Dendritic cell treated with granulocyte-macrophage colony-stimulating factor and Interleukin-4, amounts not matched to agents 40 ng/mL and 50 ng/mL, for 4 days (primary cell): Measurements from ENCODE around the gene PIWIL1.

Experiments used
- H3K27ac Mint-ChIP-seq: one replicate; pipeline ENCODE4 v1.8.0; 2022; ENCODE audit warnings: mild to moderate bottlenecking, mixed read lengths
- H3K27me3 Mint-ChIP-seq: one replicate; pipeline ENCODE4 v1.8.0; 2022; ENCODE audit warnings: mild to moderate bottlenecking, mixed read lengths
- H3K36me3 Mint-ChIP-seq: one replicate; pipeline ENCODE4 v1.8.0; 2022; ENCODE audit warnings: low read depth, mixed read lengths
- H3K4me1 Mint-ChIP-seq: one replicate; pipeline ENCODE4 v1.8.0; 2022; ENCODE audit warnings: low read depth, mixed read lengths
- H3K4me3 Mint-ChIP-seq: one replicate; pipeline ENCODE4 v1.8.0; 2022; ENCODE audit warnings: mild to moderate bottlenecking, moderate library complexity, mixed read lengths
- H3K9me3 Mint-ChIP-seq: one replicate; pipeline ENCODE4 v1.8.0; 2022; ENCODE audit warnings: mixed read lengths
- intact Hi-C: fragments of 100-400 bp; cut with micrococcal nuclease; formaldehyde crosslinking; loops from one replicate; pipeline ENCODE4 v1.15.0; 2022

PIWIL1 gene

GRCh38 chr12:130413909-130414308 lies 76.2 kb downstream of the PIWIL1 start:
- Mint-ChIP-seq H3K9me3 (no peaks in the 10 kb centered on the region), H3K4me1 (no peaks in the 10 kb centered on the region), H3K4me3 (no peak overlapping the region), H3K27ac (no peak overlapping the region), H3K36me3 (no peaks in the 10 kb centered on the region), H3K27me3 (peaks cover 1% of the 10 kb centered on the region)
- intact Hi-C loops = no loop called here

GRCh38 chr12:130414381-130414780 lies 76.7 kb downstream of the PIWIL1 start:
- Mint-ChIP-seq H3K36me3 (no peaks in the 10 kb centered on the region), H3K9me3 (no peaks in the 10 kb centered on the region), H3K4me1 (no peaks in the 10 kb centered on the region), H3K4me3 (no peak overlapping the region), H3K27ac (no peak overlapping the region), H3K27me3 (peaks cover 1% of the 10 kb centered on the region)
- intact Hi-C loops = no loop called here

- H3K36me3 Mint-ChIP-seq = no peaks in the 10 kb centered on the region
- H3K4me3 Mint-ChIP-seq = no peak overlapping the region
- no peaks in the 10 kb centered on the region for H3K9me3 Mint-ChIP-seq
- no peaks in the 10 kb centered on the region for H3K4me1 Mint-ChIP-seq
- intact Hi-C loops = no loop called here
- no peak overlapping the region for H3K27ac Mint-ChIP-seq
- peaks cover 1% of the 10 kb centered on the region for H3K27me3 Mint-ChIP-seq
These were observed 80.6 kb downstream of the PIWIL1 start for GRCh38 chr12:130418251-130418650.

GRCh38 chr12:130419116-130419515 lies 81.4 kb downstream of the PIWIL1 start:
- Mint-ChIP-seq H3K4me3 (no peak overlapping the region), H3K27me3 (peaks cover 1% of the 10 kb centered on the region), H3K27ac (no peak overlapping the region), H3K36me3 (no peaks in the 10 kb centered on the region), H3K9me3 (no peaks in the 10 kb centered on the region), H3K4me1 (no peaks in the 10 kb centered on the region)
- intact Hi-C loops = no loop called here

- H3K4me3 Mint-ChIP-seq = no peak overlapping the region
These were observed 82.4 kb downstream of the PIWIL1 start for GRCh38 chr12:130420071-130420470.

GRCh38 chr12:130421896-130422295 lies 84.2 kb downstream of the PIWIL1 start:
- Mint-ChIP-seq H3K4me3 (no peak overlapping the region), H3K4me1 (no peaks in the 10 kb centered on the region), H3K36me3 (no peaks in the 10 kb centered on the region), H3K27me3 (no peaks in the 10 kb centered on the region), H3K27ac (no peak overlapping the region), H3K9me3 (no peaks in the 10 kb centered on the region)
- intact Hi-C loops = no loop called here

More at GRCh38 chr12:130420071-130420470, 82.4 kb downstream of the PIWIL1 start:
- no peaks in the 10 kb centered on the region for H3K36me3 Mint-ChIP-seq
- no peak overlapping the region for H3K27ac Mint-ChIP-seq
- no peaks in the 10 kb centered on the region for H3K9me3 Mint-ChIP-seq
- no peaks in the 10 kb centered on the region for H3K4me1 Mint-ChIP-seq
- peaks cover 1% of the 10 kb centered on the region for H3K27me3 Mint-ChIP-seq
- intact Hi-C loops = no loop called here
